ENCODE measurements around the gene THTPA. TPM values are rescaled to one million over a fixed set of nuclear protein-coding genes. Genes with fewer than 3 reads are reported as not detected.

The THTPA gene
- total and polyA plus RNA-seq, 2 of the 13 experiments (the other 11 are each of a cell fraction or from before 2014, with no cell fraction given) = 7.4 to 8.7 TPM

DNA sequence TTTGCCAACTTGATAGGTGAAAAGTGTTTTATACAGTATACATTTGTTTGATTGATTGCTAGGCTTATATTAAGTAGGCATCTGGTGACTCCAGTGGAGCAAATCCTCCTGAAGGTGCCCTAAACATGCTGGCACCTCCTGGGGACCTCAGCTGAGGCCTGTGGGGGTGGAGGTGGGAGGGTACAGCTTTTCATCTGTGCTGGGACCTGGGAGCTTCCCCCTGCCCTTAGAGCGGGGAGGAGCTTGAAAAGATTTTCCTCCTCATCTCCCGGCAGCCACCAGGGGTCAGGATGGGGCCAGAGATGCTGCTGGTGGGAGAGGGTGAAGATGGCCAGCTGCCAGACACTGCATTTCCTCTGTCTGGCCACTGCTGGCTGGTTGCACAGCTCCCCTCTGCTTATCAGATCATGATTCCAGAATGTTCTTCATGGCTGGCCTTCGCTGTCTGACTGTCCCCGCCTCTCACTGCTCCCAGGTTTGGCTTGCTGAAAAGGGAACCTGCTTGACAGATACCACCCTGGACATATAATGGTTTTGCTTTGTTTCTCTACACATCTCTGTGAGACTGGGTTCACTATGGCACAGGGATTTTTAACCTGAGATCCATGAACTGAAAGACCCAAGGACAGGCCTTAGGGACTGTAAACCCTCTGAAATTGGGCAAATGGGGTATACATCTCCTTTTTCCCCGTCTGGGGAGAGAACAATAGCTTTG, 33.0 kb downstream of the THTPA start (continued):
- peak; percentile 98 to 100 for TF ChIP-seq HMGXB4 (CRISPR knock-in tag; IDR thresholded peaks at IDR 0.05; ENCODE audit: borderline replicate concordance in 1 of 2, low read depth in 1 of 2)
- peak; percentile 56 for TF ChIP-seq ASH2L (IDR thresholded peaks at IDR 0.05; ENCODE audit: insufficient read length, low read depth, low read length)
- 0 out of 2 replicates have a peak, but pooled peaks have one; percentile 70 for TF ChIP-seq CCDC6 (CRISPR knock-in tag; IDR thresholded peaks at IDR 0.05)
- TF ChIP-seq ZNF83 (CRISPR knock-in tag; IDR thresholded peaks at IDR 0.05; ENCODE audit: borderline replicate concordance) = peak; percentile 94; the same call in 1 of the 2 replicates
- TF ChIP-seq ZXDC (CRISPR knock-in tag; IDR thresholded peaks at IDR 0.05) = peak; percentile 70; the same call in 1 of the 2 replicates
- peak; percentile 93 for TF ChIP-seq ZFP91 (CRISPR knock-in tag; IDR thresholded peaks at IDR 0.05; ENCODE audit: borderline replicate concordance)
- TF ChIP-seq NCOA2 (CRISPR knock-in tag; IDR thresholded peaks at IDR 0.05) = peak; percentile 79
- TF ChIP-seq, protein P1, sequence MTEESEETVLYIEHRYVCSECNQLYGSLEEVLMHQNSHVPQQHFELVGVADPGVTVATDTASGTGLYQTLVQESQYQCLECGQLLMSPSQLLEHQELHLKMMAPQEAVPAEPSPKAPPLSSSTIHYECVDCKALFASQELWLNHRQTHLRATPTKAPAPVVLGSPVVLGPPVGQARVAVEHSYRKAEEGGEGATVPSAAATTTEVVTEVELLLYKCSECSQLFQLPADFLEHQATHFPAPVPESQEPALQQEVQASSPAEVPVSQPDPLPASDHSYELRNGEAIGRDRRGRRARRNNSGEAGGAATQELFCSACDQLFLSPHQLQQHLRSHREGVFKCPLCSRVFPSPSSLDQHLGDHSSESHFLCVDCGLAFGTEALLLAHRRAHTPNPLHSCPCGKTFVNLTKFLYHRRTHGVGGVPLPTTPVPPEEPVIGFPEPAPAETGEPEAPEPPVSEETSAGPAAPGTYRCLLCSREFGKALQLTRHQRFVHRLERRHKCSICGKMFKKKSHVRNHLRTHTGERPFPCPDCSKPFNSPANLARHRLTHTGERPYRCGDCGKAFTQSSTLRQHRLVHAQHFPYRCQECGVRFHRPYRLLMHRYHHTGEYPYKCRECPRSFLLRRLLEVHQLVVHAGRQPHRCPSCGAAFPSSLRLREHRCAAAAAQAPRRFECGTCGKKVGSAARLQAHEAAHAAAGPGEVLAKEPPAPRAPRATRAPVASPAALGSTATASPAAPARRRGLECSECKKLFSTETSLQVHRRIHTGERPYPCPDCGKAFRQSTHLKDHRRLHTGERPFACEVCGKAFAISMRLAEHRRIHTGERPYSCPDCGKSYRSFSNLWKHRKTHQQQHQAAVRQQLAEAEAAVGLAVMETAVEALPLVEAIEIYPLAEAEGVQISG (CRISPR knock-in tag; IDR thresholded peaks at IDR 0.05) = peak; percentile 94
- TF ChIP-seq ZNF562 (CRISPR knock-in tag; IDR thresholded peaks at IDR 0.05; ENCODE audit: borderline replicate concordance) = no peak
- no peak for TF ChIP-seq HDAC6 (IDR thresholded peaks at IDR 0.05; ENCODE audit: low read depth, low read length)
- TF ChIP-seq ZNF329 (CRISPR knock-in tag; IDR thresholded peaks at IDR 0.05; ENCODE audit: low read depth) = peak; percentile 81
- TF ChIP-seq, protein P2, sequence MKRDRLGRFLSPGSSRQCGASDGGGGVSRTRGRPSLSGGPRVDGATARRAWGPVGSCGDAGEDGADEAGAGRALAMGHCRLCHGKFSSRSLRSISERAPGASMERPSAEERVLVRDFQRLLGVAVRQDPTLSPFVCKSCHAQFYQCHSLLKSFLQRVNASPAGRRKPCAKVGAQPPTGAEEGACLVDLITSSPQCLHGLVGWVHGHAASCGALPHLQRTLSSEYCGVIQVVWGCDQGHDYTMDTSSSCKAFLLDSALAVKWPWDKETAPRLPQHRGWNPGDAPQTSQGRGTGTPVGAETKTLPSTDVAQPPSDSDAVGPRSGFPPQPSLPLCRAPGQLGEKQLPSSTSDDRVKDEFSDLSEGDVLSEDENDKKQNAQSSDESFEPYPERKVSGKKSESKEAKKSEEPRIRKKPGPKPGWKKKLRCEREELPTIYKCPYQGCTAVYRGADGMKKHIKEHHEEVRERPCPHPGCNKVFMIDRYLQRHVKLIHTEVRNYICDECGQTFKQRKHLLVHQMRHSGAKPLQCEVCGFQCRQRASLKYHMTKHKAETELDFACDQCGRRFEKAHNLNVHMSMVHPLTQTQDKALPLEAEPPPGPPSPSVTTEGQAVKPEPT (CRISPR knock-in tag; IDR thresholded peaks at IDR 0.05; ENCODE audit: low read depth) = peak; percentile 96; the same call in 1 of the 2 replicates
- TF ChIP-seq GTF2F1 (IDR thresholded peaks at IDR 0.05; ENCODE audit: low read length) = 0 out of 2 replicates have a peak, but pooled peaks have one; percentile 46
- TF ChIP-seq IRX3 (CRISPR knock-in tag; IDR thresholded peaks at IDR 0.05; ENCODE audit: borderline replicate concordance, low read depth) = peak; percentile 85; the same call in 1 of the 2 replicates
- TF ChIP-seq HDAC2 (CRISPR knock-in tag; IDR thresholded peaks at IDR 0.05) = peak; percentile 93
- TF ChIP-seq ZNF136 (CRISPR knock-in tag; IDR thresholded peaks at IDR 0.05; ENCODE audit: low read depth) = peak; percentile 71
- peak; percentile 79 for TF ChIP-seq CEBPG (CRISPR knock-in tag; IDR thresholded peaks at IDR 0.05)

Data from HepG2 (cell line).